Gastrocnemius medialis (tissue), 4 donors: Measurements from ENCODE around the gene KRTAP20-2. TPM values are rescaled to one million over a fixed set of nuclear protein-coding genes. Genes with fewer than 3 reads are reported as not detected.

ENCODE experiments used
- ATAC-seq, 2 donors: fragments of 150-250 bp; one replicate each; pipeline ENCODE4 v1.9.1; 2016
- DNase-seq, 2 donors: peaks; one replicate each; pipeline ENCODE4 v3.0.0-alpha.2; 2019
- H3K27ac ChIP-seq, 4 donors: fragments of 200-600 bp; sonication (generic); 1 replicate in 1 of 4; 2 replicates in 3 of 4; pipeline ENCODE4 v1.5.1; 2016 to 2018; ENCODE audit warnings: mild to moderate bottlenecking in 2 of 4, moderate library complexity in 1 of 4
- H3K27me3 ChIP-seq, 3 donors: fragments of 200-600 bp; sonication (generic) in 2 of 3; 1 replicate in 1 of 3; 2 replicates in 2 of 3; pipeline versions ENCODE4 v1.5.1 to v1.6.0; 2016 to 2019; ENCODE audit warnings: mild to moderate bottlenecking in 1 of 3, moderate library complexity in 1 of 3
- H3K36me3 ChIP-seq, 2 donors: fragments of 200-600 bp; sonication (generic) in 1 of 2; one replicate each; pipeline ENCODE4 v1.5.1; 2017 to 2018
- H3K4me1 ChIP-seq, 2 donors: fragments of 200-600 bp; sonication (generic) in 1 of 2; one replicate each; pipeline ENCODE4 v1.5.1; 2016 to 2017; ENCODE audit warnings: mild to moderate bottlenecking in 2 of 2
- H3K4me3 ChIP-seq, 4 donors: fragments of 200-600 bp; sonication (generic) in 3 of 4; 1 replicate in 1 of 4; 2 replicates in 3 of 4; pipeline ENCODE4 v1.5.1; 2016 to 2019; ENCODE audit warnings: mild to moderate bottlenecking in 2 of 4
- H3K9me3 ChIP-seq, 3 donors: fragments of 200-600 bp; sonication (generic) in 2 of 3; 1 replicate in 1 of 3; 2 replicates in 2 of 3; pipeline ENCODE4 v1.5.1; 2016 to 2019
- CTCF ChIP-seq, 5 experiments: fragments of 450-650 bp in 3 of 5; fragments of 200-600 bp in 2 of 5; sonication (generic) in 2 of 5; IDR thresholded peaks in 4 of 5; conservative IDR thresholded peaks in 1 of 5; 1 replicate in 4 of 5; 2 replicates in 1 of 5; pipeline ENCODE4 v1.5.1; 2016 to 2019; ENCODE audit warnings: antibody characterized with exemption in 5 of 5, mild to moderate bottlenecking in 3 of 5, moderate library complexity in 3 of 5
- POLR2A ChIP-seq, 2 donors: fragments of 450-650 bp; IDR thresholded peaks; one replicate each; pipeline ENCODE4 v1.6.1; 2017; ENCODE audit warnings: antibody characterized with exemption in 2 of 2, mild to moderate bottlenecking in 2 of 2, moderate library complexity in 2 of 2
- in situ Hi-C, 4 donors: fragments of 200-750 bp; cut with MboI; loops; one replicate each; pipeline versions ENCODE4 v1.15.0 to v1.8.0; 2017; ENCODE audit warnings: low sequenced_read_pairs in 4 of 4
- intact Hi-C: fragments of 100-400 bp; cut with DNase I; formaldehyde crosslinking; loops from one replicate; pipeline ENCODE4 v1.15.1; 2023; ENCODE audit warnings: low total_unique reads
- total RNA-seq, 4 donors: library from RNA; depleted of rRNA; stranded (reverse); fragments of >200 nt; gene quantifications; one replicate each; pipeline versions ENCODE4 v1.1.0 to v1.2.3, GENCODE V29; 2016

The KRTAP20-2 gene
- total RNA-seq, 4 donors from 2014 or later = not detected

GRCh38 chr21:30680586-30680985 is 45.6 kb downstream of the KRTAP20-2 start:
- ATAC-seq (no peak), DNase-seq (no peak)
- Histone ChIP-seq H3K27ac (no peak overlapping the region), H3K27me3 (no peaks in the 10 kb centered on the region), H3K4me1 (no peaks in the 10 kb centered on the region), H3K9me3 (no peaks in the 10 kb centered on the region), H3K36me3 (no peaks in the 10 kb centered on the region), H3K4me3 (no peak overlapping the region)
- in situ Hi-C loops = no loop called here
- TF ChIP-seq POLR2A (IDR thresholded peaks at IDR 0.05) (no peak), CTCF (IDR thresholded peaks at IDR 0.05 in 4 of 5, conservative IDR thresholded peaks at IDR 0.05 in 1 of 5) (no peak)
- intact Hi-C loops = no loop called here

- Histone ChIP-seq H3K4me3 (no peak overlapping the region), H3K27me3 (no peaks in the 10 kb centered on the region), H3K4me1 (no peaks in the 10 kb centered on the region), H3K9me3 (no peaks in the 10 kb centered on the region), H3K27ac (no peak overlapping the region), H3K36me3 (no peaks in the 10 kb centered on the region)
- intact Hi-C loops = no loop called here
- in situ Hi-C loops = no loop called here
- DNase-seq = no peak
- ATAC-seq = no peak
- TF ChIP-seq POLR2A (IDR thresholded peaks at IDR 0.05) = no peak
- no peak for TF ChIP-seq CTCF (IDR thresholded peaks at IDR 0.05 in 4 of 5, conservative IDR thresholded peaks at IDR 0.05 in 1 of 5)
Observed at GRCh38 chr21:30684506-30684905, 49.5 kb downstream of the KRTAP20-2 start.

Other genes with a start within 250 kb of the KRTAP20-2 start
- gene KRTAP13-1, start 239.2 kb upstream of the KRTAP20-2 start, total RNA-seq = not detected
- not detected for gene KRTAP13-3, start 209.3 kb upstream of the KRTAP20-2 start, total RNA-seq
- not detected for gene KRTAP13-4, start 205.0 kb upstream of the KRTAP20-2 start, total RNA-seq
- gene KRTAP15-1, start 194.9 kb upstream of the KRTAP20-2 start, total RNA-seq = not detected
- gene KRTAP19-1, start 154.8 kb upstream of the KRTAP20-2 start, total RNA-seq = not detected
- gene KRTAP19-2, start 147.8 kb upstream of the KRTAP20-2 start, total RNA-seq = not detected
- gene KRTAP19-3, start 143.2 kb upstream of the KRTAP20-2 start, total RNA-seq = 10 to 100 TPM in 1 of 4 donors, 1 to 10 TPM in 2, not detected in 1; 1.0 to 12.9 (median 5.0) TPM
- gene KRTAP19-4, start 138.0 kb upstream of the KRTAP20-2 start, total RNA-seq = not detected
- gene KRTAP19-5, start 133.1 kb upstream of the KRTAP20-2 start, total RNA-seq = not detected
- gene KRTAP19-6, start 93.3 kb upstream of the KRTAP20-2 start, total RNA-seq = not detected
- not detected for gene KRTAP19-7, start 73.9 kb upstream of the KRTAP20-2 start, total RNA-seq
- gene KRTAP22-2, start 44.8 kb upstream of the KRTAP20-2 start, total RNA-seq = not detected
- gene KRTAP6-3, start 42.8 kb upstream of the KRTAP20-2 start, total RNA-seq = not detected
- not detected for gene KRTAP6-2, start 36.3 kb upstream of the KRTAP20-2 start, total RNA-seq
- gene KRTAP22-1, start 34.1 kb upstream of the KRTAP20-2 start, total RNA-seq = not detected
- not detected for gene KRTAP6-1, start 21.3 kb upstream of the KRTAP20-2 start, total RNA-seq
- not detected for gene KRTAP20-1, start 18.8 kb upstream of the KRTAP20-2 start, total RNA-seq
- gene KRTAP20-4, start 14.6 kb upstream of the KRTAP20-2 start, total RNA-seq = not detected
- gene KRTAP20-3, start 7.7 kb downstream of the KRTAP20-2 start, total RNA-seq = not detected
- not detected for gene KRTAP21-3, start 83.6 kb downstream of the KRTAP20-2 start, total RNA-seq
- gene KRTAP21-2, start 112.1 kb downstream of the KRTAP20-2 start, total RNA-seq = not detected
- not detected for gene KRTAP21-1, start 120.2 kb downstream of the KRTAP20-2 start, total RNA-seq
- gene KRTAP8-1, start 178.1 kb downstream of the KRTAP20-2 start, total RNA-seq = not detected
- not detected for gene KRTAP7-1, start 194.6 kb downstream of the KRTAP20-2 start, total RNA-seq
- not detected for gene KRTAP11-1, start 246.4 kb downstream of the KRTAP20-2 start, total RNA-seq